CD4-positive, alpha-beta T cell treated with Interleukin-17A for 1 hour (primary cell): Measurements from ENCODE around the gene ZCCHC7.
"Not testable (repeated sequence)": the region's sequence is repeated elsewhere in the genome, so short reads cannot be mapped to it uniquely, and the experiment has no call there.

ENCODE experiments used
- DNase-seq: peaks from one replicate; pipeline ENCODE4 v3.0.0-alpha.2; 2020

Gene ZCCHC7

GRCh38 chr9:37179576-37179975 lies 59.2 kb downstream of the ZCCHC7 start:
- DNase-seq = no peak

- no peak for DNase-seq
Measured at GRCh38 chr9:37180138-37180537, 59.8 kb downstream of the ZCCHC7 start.

GRCh38 chr9:37182718-37183117 lies 62.3 kb downstream of the ZCCHC7 start:
- no peak for DNase-seq

- no peak for DNase-seq
Measured at GRCh38 chr9:37184905-37185867, 64.8 kb downstream of the ZCCHC7 start.

- peak; percentile 14 for DNase-seq
Measured at GRCh38 chr9:37187292-37187691, 66.9 kb downstream of the ZCCHC7 start.

- DNase-seq = peak; percentile 24
Measured at GRCh38 chr9:37187713-37188439, 67.5 kb downstream of the ZCCHC7 start.

GRCh38 chr9:37190739-37191138 lies 70.4 kb downstream of the ZCCHC7 start:
- DNase-seq = not testable (repeated sequence)

- no peak for DNase-seq
Measured at GRCh38 chr9:37191403-37192089, 71.2 kb downstream of the ZCCHC7 start.

- no peak for DNase-seq
Measured at GRCh38 chr9:37192803-37193202, 72.4 kb downstream of the ZCCHC7 start.

GRCh38 chr9:37197158-37198038 lies 77.0 kb downstream of the ZCCHC7 start:
- peak; percentile 2 for DNase-seq

GRCh38 chr9:37198039-37198729 lies 77.8 kb downstream of the ZCCHC7 start:
- no peak for DNase-seq

GRCh38 chr9:37198831-37199230 lies 78.5 kb downstream of the ZCCHC7 start:
- DNase-seq = no peak

GRCh38 chr9:37200433-37201005 lies 80.1 kb downstream of the ZCCHC7 start:
- no peak for DNase-seq

GRCh38 chr9:37201581-37201980 lies 81.2 kb downstream of the ZCCHC7 start:
- DNase-seq = no peak

GRCh38 chr9:37202091-37202490 lies 81.7 kb downstream of the ZCCHC7 start:
- no peak for DNase-seq

GRCh38 chr9:37203456-37203855 lies 83.1 kb downstream of the ZCCHC7 start:
- not testable (repeated sequence) for DNase-seq

GRCh38 chr9:37206121-37206620 lies 85.8 kb downstream of the ZCCHC7 start:
- DNase-seq = no peak

- DNase-seq = no peak
Measured at GRCh38 chr9:37209431-37210386, 89.3 kb downstream of the ZCCHC7 start.

GRCh38 chr9:37210737-37211523 lies 90.6 kb downstream of the ZCCHC7 start:
- no peak for DNase-seq
